ENCODE results near the gene PTX4. TPM values are rescaled to one million over a fixed set of nuclear protein-coding genes. Genes with fewer than 3 reads are reported as not detected.

Gene PTX4
- total RNA-seq, 3 donors from 2014 or later, result not detected

GRCh38 chr16:1488054-1488601 lies 616 bp downstream of the PTX4 start:
- intact Hi-C loops (cut with DNase I; ENCODE audit: low total_unique reads), result no loop called here
- H3K9me3 ChIP-seq, result no peaks in the 10 kb centered on the region
- no peaks in the 10 kb centered on the region for H3K36me3 ChIP-seq
- no peaks in the 10 kb centered on the region for H3K27me3 ChIP-seq
- no peak overlapping the region for H3K27ac ChIP-seq
- no peak overlapping the region for H3K4me3 ChIP-seq
- no peak for DNase-seq (ENCODE audit: low spot score in 2 of 2)
- TF ChIP-seq, protein P1, sequence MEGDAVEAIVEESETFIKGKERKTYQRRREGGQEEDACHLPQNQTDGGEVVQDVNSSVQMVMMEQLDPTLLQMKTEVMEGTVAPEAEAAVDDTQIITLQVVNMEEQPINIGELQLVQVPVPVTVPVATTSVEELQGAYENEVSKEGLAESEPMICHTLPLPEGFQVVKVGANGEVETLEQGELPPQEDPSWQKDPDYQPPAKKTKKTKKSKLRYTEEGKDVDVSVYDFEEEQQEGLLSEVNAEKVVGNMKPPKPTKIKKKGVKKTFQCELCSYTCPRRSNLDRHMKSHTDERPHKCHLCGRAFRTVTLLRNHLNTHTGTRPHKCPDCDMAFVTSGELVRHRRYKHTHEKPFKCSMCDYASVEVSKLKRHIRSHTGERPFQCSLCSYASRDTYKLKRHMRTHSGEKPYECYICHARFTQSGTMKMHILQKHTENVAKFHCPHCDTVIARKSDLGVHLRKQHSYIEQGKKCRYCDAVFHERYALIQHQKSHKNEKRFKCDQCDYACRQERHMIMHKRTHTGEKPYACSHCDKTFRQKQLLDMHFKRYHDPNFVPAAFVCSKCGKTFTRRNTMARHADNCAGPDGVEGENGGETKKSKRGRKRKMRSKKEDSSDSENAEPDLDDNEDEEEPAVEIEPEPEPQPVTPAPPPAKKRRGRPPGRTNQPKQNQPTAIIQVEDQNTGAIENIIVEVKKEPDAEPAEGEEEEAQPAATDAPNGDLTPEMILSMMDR (IDR thresholded peaks at IDR 0.05), result no peak
- TF ChIP-seq POLR2A (IDR thresholded peaks at IDR 0.05) (no peak), POLR2AphosphoS5 (IDR thresholded peaks at IDR 0.05) (no peak)
- H3K4me1 ChIP-seq, result peaks cover 0 to 3% of the 10 kb centered on the region in 2 donors

GRCh38 chr16:1487395-1488053 lies 1.2 kb downstream of the PTX4 start:
- Histone ChIP-seq H3K36me3 (no peaks in the 10 kb centered on the region), H3K27ac (no peak overlapping the region), H3K4me1 (no peaks in the 10 kb centered on the region), H3K9me3 (no peaks in the 10 kb centered on the region), H3K4me3 (no peak overlapping the region), H3K27me3 (no peaks in the 10 kb centered on the region)
- intact Hi-C loops (cut with DNase I; ENCODE audit: low total_unique reads), result no loop called here
- no peak for TF ChIP-seq POLR2AphosphoS5 (IDR thresholded peaks at IDR 0.05)
- TF ChIP-seq POLR2A (IDR thresholded peaks at IDR 0.05), result no peak
- TF ChIP-seq, protein P1 (IDR thresholded peaks at IDR 0.05), result no peak
- DNase-seq (ENCODE audit: low spot score in 2 of 2), result no peak

DNA sequence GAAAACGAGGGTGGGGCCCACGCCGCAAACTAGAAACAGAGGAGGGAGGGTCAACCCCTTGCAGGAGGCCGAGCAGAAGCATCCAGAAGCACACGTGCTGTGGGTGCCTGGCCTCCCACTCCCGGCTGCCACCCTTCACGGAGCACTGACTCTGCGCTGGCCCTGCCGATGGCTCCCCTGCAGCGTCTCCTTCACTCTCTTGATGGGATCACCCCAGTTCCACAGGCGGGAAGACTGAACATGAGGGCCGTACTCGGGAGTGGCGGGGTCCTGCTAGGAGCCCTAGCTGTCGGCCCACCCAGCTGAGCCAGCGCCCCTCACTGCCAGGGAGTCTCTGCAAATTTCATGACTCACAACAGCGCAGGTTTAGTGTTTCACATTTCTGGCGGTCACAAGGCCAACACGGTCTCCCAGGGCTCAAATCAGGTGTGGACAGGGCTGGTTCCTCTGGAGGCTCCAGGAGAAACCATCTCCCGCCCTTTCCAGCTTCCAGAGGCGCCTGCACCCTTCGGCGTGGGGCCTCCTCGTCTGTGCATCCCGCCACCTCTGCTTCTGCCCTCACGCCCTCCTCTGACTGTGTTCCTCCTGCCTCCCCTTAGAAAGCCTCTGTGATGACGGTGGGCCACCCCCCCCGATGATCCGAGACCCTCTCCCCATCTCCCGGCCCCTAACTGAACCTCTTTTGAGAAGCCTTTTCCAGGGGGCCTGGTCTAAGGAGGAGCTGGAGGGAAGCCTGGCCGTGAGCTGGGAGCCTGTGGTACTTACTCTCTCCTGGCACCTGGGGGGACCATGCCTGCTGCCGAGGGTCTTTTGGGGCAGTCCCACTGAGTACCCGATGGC lies 2.0 kb downstream of the PTX4 start:
- no peaks in the 10 kb centered on the region for H3K36me3 ChIP-seq
- DNase-seq (ENCODE audit: low spot score in 2 of 2), result no peak
- H3K4me3 ChIP-seq, result no peak overlapping the region
- no peak overlapping the region for H3K27ac ChIP-seq
- H3K27me3 ChIP-seq, result no peaks in the 10 kb centered on the region
- no peaks in the 10 kb centered on the region for H3K4me1 ChIP-seq
- TF ChIP-seq, protein P1 (IDR thresholded peaks at IDR 0.05), result no peak
- TF ChIP-seq POLR2AphosphoS5 (IDR thresholded peaks at IDR 0.05) (no peak), POLR2A (IDR thresholded peaks at IDR 0.05) (no peak)
- H3K9me3 ChIP-seq, result no peaks in the 10 kb centered on the region
- intact Hi-C loops (cut with DNase I; ENCODE audit: low total_unique reads), result no loop called here

DNA sequence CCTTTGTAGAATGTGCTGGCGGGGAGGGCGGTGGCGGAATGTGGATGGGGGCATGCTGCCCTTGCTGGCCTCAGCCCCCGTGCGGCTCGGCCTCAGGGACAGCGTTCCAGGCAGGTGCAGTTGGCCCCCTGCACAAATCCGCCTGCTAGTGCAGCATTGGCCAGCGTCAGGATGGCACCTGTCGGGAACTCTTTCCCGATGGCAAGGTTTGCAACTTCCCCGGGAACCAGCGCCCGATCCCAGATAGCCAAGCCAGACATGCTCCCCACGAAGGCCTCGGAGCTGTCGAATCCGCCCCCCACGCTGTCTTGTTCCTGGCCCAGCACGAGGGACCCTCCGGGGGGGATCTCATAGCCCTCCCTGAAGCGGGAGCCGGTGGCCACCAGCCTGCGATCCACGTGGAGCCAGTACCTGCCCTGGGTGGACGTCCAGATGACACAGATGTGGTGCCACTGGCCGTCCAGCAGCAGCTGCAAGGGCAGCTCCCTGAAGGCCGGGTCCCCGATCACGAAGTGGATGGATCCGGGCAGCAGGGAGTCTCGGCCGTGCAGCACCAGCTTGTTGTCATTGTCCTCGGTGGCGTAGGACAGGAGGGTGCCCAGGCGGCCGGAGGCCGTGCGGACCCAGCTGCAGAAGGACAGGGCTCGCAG lies 2.8 kb downstream of the PTX4 start:
- Histone ChIP-seq H3K27me3 (no peaks in the 10 kb centered on the region), H3K9me3 (no peaks in the 10 kb centered on the region), H3K36me3 (no peaks in the 10 kb centered on the region)

More for the DNA sequence above, 2.8 kb downstream of the PTX4 start:
- H3K27ac ChIP-seq, result no peak overlapping the region
- no peak for DNase-seq (ENCODE audit: low spot score in 2 of 2)
- no peak overlapping the region for H3K4me3 ChIP-seq
- intact Hi-C loops (cut with DNase I; ENCODE audit: low total_unique reads), result no loop called here
- H3K4me1 ChIP-seq, result no peaks in the 10 kb centered on the region
- TF ChIP-seq POLR2AphosphoS5 (IDR thresholded peaks at IDR 0.05) (no peak), POLR2A (IDR thresholded peaks at IDR 0.05) (no peak)
- TF ChIP-seq, protein P1 (IDR thresholded peaks at IDR 0.05), result no peak
